GM18519 (cell line): Measurements from ENCODE around the gene PAWR.
"Not testable (repeated sequence)": the region's sequence is repeated elsewhere in the genome, so short reads cannot be mapped to it uniquely, and the experiment has no call there.

Experiments
- ATAC-seq: cut with Tn5 transposase; IDR thresholded peaks from one replicate; pipeline ENCODE4 v1.9.1; 2021; ENCODE audit warnings: mild to moderate bottlenecking, moderate library complexity; ENCODE audit not compliant: unreplicated experiment, low FRiP score

The PAWR gene

DNA sequence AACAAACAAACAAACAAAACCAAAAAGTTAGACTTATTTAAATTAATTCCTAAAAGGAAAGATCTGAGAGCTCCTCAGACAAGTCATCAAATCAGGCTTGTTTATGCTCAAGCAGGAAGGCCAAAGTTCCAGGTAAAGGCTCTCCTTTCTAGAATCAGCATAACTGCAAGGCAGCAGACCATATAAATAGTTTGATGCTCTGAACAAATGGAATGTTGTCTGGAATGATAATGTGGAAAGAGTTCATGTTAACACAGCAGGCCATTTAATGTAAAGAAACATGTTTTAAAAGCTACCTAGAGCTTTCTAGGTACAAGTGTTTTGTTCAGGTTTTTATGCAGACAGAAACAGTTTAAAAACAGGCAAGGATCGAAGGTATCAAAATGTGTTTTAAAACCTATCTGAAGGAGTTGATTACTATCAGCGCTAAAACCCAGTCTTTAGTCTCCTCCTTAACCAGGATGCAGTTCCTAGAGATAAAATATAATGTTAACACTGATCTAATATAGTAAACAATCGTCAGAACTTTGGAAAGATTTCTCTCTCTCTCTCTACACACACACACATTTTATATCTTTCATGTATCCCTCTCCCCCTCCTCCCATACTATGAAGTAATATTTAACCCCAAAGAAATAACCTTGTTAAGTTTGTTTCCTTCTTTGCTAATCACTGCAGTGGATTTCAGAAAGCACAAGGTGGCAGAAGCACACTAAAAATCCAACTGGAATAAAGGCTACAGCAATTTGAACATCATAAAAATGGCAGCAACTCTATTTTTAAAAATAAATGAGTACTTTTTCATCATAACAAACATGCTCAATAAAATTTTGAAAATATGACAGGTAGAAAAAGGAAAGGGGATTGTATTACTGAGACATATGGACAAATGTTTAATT, 135.5 kb downstream of the PAWR start:
- peak; percentile 44 for ATAC-seq

DNA sequence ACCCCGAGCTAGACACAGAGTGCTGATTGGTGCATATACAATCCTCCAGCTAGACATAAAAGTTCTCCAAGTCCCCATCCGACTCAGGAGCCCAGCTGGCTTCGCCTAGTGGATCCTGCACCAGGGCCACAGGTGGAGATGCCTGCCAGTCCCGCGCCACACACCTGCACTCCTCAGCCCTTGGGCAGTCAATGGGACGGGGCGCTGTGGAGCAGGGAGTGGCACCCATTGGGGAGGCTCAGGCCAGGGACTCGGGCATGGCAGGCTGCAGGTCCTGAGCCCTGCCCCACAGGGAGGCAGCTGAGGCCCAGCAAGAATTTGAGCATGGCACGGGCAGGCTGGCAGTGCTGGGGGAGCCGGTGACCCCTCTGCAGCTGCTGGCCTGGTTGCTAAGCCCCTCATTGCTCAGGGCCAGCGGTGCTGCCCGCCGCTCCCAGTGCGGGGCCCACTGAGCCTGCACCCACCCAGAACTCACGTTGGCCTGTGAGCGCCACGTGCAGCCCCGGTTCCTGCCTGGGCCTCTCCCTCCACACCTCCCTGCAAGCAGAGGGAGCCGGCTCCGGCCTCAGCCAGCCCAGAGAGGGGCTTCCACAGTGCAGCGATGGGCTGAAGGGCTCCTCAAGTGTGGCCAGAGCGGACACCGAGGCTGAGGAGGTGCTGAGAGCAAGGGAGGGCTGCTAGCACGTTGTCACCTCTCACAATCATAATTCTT, 136.7 kb downstream of the PAWR start:
- ATAC-seq = no peak

DNA sequence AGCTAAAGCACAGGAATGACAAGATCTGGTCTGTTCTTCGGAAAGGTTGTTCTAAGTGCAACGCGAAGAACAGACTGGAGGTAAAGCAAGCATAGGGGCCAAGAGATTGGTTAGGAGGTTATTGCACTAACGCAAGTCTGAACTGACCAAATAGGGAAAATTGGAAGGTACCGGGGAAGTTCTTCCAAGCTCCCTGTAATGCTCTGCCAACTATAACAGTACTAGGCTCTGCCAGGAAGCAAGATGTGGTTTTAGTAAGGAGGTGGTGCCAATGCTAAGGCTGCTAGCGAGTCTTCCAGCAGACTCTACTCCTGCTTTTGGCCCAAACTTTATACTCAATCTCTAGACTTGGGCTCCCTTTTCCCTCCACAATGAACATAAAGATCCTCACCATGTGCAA, 138.6 kb downstream of the PAWR start:
- ATAC-seq = no peak

GRCh38 chr12:79549531-79550271, 141.1 kb downstream of the PAWR start:
- ATAC-seq = no peak

DNA sequence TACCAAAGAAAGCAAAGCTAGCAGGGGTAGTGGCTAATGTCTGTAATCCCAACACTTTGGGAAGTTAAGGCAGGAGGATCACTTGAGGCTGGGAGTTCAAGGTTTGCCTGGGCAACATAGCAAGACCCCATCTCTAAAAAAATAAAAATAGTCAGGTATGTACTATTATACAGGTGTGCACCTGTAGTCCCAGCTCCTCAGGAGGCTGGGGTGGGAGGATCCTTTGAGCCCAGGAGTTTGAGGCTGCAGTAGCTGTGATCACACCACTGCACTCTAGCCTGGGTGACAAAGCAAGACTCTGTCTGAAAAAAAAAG, 142.2 kb downstream of the PAWR start:
- ATAC-seq = no peak

DNA sequence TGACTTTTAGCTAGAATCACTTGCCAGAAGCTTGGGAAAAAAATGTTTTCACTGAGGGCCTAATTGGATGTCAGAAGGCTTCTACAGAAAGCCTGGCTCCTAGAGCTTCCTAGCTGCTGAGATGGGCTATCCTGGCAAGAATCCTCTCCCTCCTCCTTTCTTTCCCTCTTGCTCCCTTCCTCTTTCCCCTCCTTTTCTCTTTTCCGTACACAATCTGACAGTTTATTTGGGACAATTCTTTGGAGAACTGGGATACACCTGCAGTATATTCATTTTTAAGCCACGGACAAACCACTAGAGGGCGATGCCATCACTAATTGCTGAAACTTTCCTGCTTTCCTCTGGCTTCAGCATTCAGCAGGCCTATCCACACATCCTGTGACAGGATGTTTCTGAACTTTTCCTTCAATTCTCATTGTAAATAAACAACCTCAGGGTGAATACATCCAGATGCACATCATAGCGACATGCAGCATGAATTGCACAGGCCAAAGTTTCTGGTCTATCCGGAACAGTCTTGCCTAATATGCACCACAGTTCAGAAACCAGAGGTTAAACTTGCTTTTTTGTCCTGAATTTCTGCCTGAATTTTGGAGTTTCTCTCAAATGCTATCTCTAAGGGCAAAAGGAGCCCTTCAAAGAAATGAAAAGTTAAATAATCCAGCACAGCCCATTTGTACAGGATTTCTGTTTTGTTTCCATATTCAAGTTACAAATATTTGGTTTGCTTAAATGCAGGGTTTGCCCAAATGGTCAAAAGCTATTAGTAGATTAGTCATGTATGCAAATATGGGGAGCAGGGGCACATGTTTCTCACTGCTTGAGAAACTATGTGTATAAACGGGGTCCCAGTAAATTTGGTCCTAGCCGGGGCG, 142.8 kb downstream of the PAWR start:
- ATAC-seq = peak; percentile 44

DNA sequence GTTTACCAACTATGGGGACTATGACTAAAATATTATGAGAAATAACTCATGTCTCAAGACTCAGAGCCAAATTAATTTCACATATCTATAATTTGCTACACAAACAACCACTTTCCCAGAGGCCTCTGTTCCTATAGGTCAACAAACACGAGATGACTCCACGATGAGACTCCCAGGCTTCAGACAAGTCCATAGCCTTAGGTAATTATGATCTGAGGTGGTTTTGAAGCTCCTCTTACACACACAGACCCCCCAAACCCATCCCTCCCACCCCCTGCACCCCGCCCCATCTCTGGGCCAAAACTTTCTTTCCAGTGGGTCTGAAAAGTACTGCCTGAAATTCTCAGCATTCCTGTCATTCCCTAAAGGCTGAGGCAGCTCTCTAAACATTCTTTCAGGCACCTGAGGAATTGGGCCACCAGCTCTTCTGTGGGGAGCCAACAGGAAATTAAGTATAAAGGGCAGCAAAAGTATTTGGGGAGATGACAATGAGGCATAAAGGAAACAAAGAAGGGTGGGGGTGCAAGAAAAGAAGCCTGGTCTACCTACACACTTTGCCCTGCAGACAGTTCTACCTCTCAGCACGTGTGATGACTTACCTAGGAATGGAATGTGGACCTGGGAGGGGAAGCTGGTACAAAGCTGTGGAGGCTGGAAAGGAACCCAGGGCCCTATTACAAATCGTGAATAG, 143.6 kb downstream of the PAWR start:
- no peak for ATAC-seq

GRCh38 chr12:79546466-79547043, 144.2 kb downstream of the PAWR start:
- ATAC-seq = no peak

GRCh38 chr12:79544439-79544838, 146.3 kb downstream of the PAWR start:
- ATAC-seq = not testable (repeated sequence)

GRCh38 chr12:79537675-79538074, 153.1 kb downstream of the PAWR start:
- no peak for ATAC-seq

GRCh38 chr12:79535751-79536150, 155.0 kb downstream of the PAWR start:
- no peak for ATAC-seq
